Inflammatory macrophage (primary cell): ENCODE results near the gene ASPN.

Experiments
- DNase-seq, 2 donors: peaks; one replicate each; pipeline ENCODE4 v3.0.0-alpha.2; 2020 to 2022

The ASPN gene

GRCh38 chr9:92408747-92409478, 73.4 kb downstream of the ASPN start:
- DNase-seq: no peak

DNA sequence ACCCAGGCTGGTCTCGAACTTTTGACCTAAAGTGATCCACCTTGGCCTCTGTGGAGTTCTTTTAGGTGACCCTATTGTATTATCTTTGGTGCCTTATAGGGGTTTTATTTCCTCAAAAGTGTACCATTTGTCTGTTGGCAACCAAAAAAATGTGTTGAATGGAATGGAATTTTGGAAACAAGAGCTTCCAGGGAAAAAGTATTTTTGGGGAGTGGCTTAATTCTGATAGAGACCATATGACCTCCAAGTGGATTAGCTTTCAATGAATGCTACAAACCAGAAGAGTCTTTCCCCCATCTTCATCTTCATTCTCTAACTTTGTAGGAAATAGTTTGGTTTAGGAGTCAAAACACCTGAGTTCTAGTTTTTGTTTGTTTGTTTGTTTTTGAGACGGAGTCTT, 74.5 kb downstream of the ASPN start:
- DNase-seq: no peak

GRCh38 chr9:92406477-92406876, 75.8 kb downstream of the ASPN start:
- peak; percentile 85 to 93 for DNase-seq
